22Rv1 (cell line): ENCODE measurements around the gene SUCLG2.
A peak's percentile ranks its signal among the peaks of the same experiment; 100 is the strongest.

Experiments
- H3K27ac ChIP-seq: fragments of 450-650 bp; 2 replicates; pipeline ENCODE4 v1.5.1; 2017
- ZFX ChIP-seq: fragments of 450-650 bp; IDR thresholded peaks from 2 replicates; pipeline ENCODE4 v1.6.1; 2017; ENCODE audit warnings: antibody characterized with exemption, borderline replicate concordance
- TF ChIP-seq, protein P1 (sequence below): fragments of 450-650 bp; IDR thresholded peaks from 2 replicates; pipeline ENCODE4 v1.5.1; 2017; ENCODE audit warnings: mild to moderate bottlenecking

The SUCLG2 gene, protein sequence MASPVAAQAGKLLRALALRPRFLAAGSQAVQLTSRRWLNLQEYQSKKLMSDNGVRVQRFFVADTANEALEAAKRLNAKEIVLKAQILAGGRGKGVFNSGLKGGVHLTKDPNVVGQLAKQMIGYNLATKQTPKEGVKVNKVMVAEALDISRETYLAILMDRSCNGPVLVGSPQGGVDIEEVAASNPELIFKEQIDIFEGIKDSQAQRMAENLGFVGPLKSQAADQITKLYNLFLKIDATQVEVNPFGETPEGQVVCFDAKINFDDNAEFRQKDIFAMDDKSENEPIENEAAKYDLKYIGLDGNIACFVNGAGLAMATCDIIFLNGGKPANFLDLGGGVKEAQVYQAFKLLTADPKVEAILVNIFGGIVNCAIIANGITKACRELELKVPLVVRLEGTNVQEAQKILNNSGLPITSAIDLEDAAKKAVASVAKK

DNA sequence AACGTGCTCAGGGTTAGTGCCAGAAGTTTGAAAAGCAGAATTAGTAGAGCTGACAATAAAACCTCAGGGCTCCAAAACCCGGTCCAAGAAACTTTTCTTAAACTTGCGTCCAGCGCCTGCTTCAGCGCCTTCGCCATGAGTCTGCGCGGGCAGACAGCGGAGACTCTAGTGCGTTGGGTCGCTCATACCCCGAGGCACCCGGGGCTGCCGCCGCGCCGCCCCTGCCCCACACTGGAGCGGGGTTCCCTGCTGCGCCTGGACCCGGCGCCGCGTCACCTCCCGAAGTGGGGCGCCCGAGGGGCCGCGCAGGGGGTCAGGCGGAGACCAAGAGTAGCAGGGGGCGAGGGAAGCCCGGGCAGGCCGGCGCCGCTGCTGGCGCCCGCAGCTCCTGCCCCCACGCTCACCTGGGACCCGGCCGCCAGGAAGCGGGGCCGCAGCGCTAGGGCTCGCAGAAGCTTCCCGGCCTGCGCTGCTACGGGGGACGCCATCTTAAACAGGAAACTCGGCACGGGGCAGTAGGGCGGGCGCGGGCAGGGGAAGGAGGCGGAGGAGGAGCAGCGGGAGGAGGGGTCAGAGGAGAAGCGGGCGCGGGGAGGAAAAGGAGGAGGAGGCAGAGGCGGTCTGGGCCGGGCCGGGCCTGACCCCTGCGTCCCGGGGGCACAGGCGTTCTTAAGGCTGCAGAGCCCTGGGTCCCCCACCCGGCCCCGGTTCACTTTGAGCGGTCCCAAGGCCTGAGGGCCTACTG is at the start of gene SUCLG2:
Gene SUCLG2, minus strand, starts transcription at position 514 of the 745 bp plus-strand sequence. Its CDS starts 26 bp downstream, at position 488.
- TF ChIP-seq, protein P1, sequence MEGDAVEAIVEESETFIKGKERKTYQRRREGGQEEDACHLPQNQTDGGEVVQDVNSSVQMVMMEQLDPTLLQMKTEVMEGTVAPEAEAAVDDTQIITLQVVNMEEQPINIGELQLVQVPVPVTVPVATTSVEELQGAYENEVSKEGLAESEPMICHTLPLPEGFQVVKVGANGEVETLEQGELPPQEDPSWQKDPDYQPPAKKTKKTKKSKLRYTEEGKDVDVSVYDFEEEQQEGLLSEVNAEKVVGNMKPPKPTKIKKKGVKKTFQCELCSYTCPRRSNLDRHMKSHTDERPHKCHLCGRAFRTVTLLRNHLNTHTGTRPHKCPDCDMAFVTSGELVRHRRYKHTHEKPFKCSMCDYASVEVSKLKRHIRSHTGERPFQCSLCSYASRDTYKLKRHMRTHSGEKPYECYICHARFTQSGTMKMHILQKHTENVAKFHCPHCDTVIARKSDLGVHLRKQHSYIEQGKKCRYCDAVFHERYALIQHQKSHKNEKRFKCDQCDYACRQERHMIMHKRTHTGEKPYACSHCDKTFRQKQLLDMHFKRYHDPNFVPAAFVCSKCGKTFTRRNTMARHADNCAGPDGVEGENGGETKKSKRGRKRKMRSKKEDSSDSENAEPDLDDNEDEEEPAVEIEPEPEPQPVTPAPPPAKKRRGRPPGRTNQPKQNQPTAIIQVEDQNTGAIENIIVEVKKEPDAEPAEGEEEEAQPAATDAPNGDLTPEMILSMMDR: no peak
- no peak for TF ChIP-seq ZFX
- peak within 1 kb of the TSS; percentile 77 for H3K27ac ChIP-seq

DNA sequence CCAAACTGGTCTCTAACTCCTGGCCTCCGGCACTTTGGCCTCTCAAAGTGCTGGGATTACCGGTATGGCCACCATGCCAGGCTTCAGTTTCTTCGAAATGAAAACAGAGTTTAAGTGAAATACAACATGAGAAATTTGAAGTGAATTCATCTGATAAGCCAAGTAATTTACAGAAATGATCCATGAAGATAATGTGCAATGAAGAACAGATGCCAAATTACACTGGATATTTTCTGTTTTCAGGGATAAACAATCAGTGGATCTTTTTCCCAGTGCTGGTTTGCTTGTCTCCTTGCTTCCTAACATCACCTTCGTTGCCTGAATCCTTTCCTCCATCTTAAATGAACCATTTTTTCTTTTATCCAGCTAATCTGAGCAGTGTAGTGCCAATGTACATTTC is 46.2 kb upstream of the SUCLG2 start:
- TF ChIP-seq ZFX: no peak
- TF ChIP-seq, protein P1: no peak
- H3K27ac ChIP-seq: no peak overlapping the region

DNA sequence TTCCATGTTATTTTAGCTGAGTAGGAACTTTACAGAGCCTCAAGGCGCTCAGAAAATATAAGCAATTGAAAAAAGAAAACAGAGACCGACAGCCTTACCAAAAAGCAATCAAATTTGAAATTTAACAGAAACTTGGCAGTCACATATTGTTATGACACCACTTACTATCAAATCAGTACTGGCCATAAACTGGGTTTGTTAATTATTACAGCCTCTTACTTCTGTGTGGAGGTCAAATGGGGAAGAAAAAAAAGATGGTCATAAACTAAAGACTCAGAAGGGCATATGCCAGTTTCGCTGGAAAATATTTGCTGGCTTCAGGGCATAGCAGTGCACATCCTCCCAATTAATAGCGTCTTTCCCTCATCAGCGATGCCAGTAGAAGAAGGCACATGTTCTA is 45.5 kb upstream of the SUCLG2 start:
- TF ChIP-seq, protein P1: no peak
- no peak for TF ChIP-seq ZFX
- no peak overlapping the region for H3K27ac ChIP-seq

DNA sequence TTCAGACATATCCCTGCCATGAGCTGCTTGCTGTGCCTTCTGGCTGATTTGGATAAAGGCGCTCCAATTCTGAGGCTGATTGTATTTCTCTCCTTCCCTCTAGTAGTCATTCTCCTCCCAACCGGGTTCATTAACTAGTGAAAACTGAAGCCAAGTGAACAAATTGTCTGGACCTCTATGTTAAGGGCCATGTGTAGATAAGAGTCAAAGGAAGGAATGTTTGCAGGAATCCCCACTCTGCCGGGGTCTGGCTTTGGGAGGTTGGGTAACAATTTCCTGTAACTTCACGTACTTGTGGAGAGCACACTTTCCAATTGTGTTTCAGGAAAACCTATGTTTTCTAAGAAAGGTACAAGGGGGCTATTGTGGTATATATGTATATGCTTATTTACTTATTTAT is 38.2 kb upstream of the SUCLG2 start:
- TF ChIP-seq, protein P1: no peak
- no peak for TF ChIP-seq ZFX
- H3K27ac ChIP-seq: no peak overlapping the region

DNA sequence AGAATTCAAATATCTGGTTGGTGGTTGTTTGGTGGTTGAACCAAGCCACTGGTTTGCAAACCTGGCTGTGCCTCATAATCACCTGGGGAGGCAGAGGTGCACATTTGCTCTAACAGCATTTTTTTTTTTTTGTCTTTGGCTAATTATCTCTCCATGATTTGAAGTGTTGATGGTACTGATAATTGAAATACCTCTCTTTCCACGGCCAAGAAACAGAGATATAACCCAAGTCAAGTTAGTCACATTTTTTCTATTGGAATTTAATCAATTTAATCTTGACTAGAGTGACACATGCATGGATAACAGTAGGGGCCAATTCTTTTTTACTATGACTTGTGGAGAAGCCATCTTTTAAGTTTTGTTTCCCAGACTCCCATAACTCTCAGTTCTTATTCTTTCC is 37.5 kb upstream of the SUCLG2 start:
- H3K27ac ChIP-seq: no peak overlapping the region
- TF ChIP-seq ZFX: no peak
- TF ChIP-seq, protein P1: no peak

DNA sequence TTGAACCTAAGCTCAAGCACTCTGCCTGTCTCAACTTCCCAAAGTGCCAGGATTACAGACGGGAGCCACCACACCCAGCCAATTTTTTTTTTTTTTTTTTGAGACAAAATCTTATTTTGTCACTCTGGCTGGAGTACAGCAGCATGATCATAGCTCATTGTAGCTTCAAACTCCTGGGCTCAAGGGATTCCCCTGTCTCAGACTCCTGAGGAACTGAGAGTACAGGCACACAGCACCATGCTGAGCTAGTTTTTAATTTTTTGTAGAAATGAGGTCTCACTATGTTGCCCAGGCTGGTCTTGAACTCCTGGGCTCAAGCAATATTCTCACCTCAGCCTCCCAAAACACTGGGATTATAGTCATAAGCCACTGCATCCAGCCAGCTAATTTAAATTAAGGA is 36.8 kb upstream of the SUCLG2 start:
- no peak for TF ChIP-seq ZFX
- TF ChIP-seq, protein P1: no peak
- H3K27ac ChIP-seq: no peak overlapping the region

DNA sequence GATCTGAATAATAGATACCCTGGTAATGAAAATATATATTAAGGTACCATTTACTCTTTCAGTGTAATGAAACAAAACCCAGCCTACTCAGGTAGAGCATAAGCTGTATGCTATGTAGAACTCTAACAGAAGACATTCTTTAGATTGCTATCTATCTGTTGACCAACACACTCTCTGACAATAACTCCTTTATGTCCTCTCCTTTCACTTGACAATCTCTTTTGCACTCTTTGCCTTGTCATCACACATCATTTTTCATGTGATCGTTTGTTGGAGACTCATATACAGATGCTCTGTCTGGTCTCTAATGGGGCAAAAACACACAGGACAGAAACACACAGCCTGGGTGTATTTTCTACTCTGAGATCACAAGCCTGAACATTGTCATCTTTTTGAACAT is 35.4 kb upstream of the SUCLG2 start:
- no peak overlapping the region for H3K27ac ChIP-seq
- no peak for TF ChIP-seq ZFX
- TF ChIP-seq, protein P1: no peak
